Amygdala (tissue), 56 donors: Measurements from ENCODE around the gene NCS1.
A peak's percentile ranks its signal among the peaks of the same experiment; 100 is the strongest.

Experiments used
- DNase-seq, 56 donors: peaks; one replicate each; lab custom pipeline; 2025; lab: John Stamatoyannopoulos, UW

NCS1 gene

GRCh38 chr9:130192382-130192999 is 20.3 kb downstream of the NCS1 start:
- no peak for DNase-seq

- no peak for DNase-seq
Measured at GRCh38 chr9:130193103-130193502, 20.9 kb downstream of the NCS1 start.

DNA sequence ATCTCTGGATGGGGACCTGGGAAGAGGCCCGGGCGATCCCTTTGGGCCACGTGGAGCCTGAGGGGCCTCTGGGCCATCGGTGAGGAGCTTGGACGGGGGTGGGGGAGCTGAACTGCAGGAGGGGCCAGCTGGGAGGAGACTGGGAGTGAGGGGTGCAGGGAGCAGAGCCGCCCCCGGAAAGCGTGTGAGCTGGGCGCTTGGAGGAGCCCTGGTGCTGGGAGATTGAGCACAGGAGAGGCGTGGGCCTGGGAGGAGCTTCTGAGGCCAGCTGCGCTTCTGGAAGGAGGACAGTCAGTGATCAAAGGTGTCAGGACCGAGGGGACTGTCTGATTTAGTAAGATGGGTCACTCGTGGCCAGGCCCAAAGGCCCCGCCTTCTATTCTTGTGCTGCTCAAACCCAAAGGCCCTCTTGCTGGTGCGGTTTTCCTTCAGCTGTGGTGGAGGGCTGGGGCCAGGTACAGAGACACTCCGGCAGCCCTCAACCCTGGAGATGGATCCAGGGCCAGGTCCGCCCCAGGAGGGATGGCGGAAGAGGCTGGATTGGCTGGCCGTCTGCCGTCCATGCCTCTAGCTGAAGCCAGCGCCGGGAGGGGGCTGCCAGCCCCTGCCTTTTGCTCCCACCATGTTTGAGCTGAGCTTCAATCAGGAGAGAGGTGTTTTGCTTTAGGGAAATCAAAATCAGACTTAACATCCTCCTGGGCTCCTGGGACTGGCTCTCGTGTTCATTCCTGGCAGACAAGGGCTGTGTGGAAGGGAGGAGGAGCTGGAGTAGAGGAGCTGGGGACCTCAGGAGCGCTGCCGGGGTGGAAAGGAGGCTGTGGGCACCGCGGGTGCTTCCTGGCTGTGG is 21.6 kb downstream of the NCS1 start:
- peak in 6 of 56 donors; percentile 13 to 49 (median 32) for DNase-seq

DNA sequence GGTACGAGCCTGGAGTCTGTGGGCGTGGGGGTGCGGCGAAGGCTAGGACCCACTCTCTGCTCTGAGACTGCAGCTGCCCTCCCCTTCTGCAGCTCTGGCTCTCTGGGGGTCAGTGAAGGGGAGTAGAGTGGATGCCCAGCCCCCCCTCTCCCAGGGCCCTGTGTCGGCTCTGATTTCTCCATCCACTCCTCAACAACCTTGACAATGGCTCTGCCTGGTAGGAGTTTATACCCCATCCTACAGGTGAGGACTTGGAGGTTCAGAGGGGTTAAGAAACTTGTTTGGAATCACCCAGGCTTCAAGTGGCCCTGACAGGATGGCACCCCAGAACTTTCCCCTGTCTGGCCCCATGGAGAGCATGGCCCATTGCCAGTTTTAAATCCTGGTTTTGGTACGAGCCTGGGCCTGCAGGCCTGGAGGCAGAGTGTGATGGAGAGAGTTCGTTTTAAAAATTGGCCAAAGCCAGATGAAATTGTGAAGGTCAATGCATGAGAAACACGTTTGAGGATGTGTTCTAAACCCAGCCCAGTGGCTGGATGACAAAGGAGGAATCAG is 22.3 kb downstream of the NCS1 start:
- DNase-seq, result no peak

- DNase-seq, result no peak
Measured at GRCh38 chr9:130195638-130196037, 23.4 kb downstream of the NCS1 start.

GRCh38 chr9:130196643-130197042 is 24.4 kb downstream of the NCS1 start:
- DNase-seq, result no peak

GRCh38 chr9:130197386-130197785 is 25.2 kb downstream of the NCS1 start:
- DNase-seq, result no peak

GRCh38 chr9:130197888-130198287 is 25.7 kb downstream of the NCS1 start:
- no peak for DNase-seq

DNA sequence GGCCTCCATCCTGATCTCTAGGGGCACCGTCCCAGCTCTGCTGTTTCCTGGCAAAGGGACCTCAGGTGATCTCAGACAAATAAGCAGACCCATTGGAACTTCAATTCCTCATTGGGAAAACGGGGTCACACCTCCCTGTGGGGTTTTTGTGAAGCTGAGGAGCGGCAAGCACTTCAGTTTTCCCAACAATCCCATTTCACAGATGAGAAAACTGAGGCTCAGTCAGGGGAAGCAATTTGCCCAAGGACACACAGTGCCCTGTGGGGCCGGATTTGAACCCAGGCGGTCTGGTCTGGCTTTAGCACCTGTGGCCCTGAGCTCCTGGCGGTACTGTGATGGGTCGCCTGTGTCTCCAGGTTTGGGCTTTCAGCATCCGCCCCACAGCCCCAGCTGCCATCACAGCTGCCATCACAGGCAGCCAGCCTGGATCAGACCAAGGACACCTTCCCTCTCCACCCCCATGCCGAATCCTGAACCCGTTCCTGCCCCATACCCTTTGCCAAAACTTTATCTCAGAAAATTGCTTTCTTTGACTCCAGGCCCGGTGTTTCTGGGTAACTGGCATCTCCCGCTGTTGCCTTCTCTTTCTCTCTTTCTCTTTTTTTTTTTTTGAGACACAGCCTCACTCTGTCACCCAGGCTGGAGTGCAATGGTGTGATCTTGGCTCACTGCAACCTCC is 26.4 kb downstream of the NCS1 start:
- no peak for DNase-seq

GRCh38 chr9:130199605-130200004 is 27.4 kb downstream of the NCS1 start:
- DNase-seq, result peak in 2 of 56 donors; percentile 19 to 28

DNA sequence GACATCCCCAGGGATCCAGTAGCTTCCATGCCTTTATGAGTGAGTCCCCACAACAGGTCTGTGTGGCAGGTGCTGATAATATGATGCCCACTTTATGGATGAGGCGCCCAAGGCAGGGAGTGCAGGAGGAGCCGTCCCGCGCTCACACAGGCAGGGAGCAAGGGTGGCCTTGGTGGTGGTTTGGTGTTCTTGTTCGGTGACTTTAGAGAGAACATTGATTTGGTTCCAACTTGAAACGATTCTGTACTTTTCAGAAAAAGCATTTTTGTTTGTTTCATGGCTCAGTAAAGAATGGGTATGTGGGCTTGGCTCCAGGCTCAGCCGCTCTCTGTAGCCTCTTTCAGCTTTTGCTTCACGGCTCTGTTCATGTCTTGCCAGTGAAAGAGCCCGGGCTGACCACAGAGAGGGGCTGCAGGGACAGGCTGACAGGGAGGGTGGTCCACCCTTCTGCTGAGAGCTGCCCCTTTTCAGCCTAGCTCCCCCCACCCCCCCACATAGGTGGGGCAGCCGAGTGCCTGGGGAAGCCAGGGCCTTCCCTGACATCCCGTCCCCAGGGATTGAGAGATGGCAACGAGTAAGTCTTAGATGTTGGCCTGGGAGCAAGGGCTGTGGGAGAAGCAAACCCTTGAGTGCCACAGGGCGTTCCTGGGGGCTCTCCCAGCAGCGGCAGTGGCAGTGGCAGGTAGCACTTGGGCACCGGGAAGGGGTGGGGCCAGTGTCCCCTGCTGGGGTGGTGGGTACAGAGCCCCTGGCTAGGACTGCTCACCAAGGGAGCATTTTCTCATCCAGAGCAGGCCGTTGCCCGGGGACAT is 28.0 kb downstream of the NCS1 start:
- DNase-seq, result peak in 29 of 56 donors; percentile 22 to 75 (median 45)

- no peak for DNase-seq
Measured at GRCh38 chr9:130201399-130201873, 29.2 kb downstream of the NCS1 start.

DNA sequence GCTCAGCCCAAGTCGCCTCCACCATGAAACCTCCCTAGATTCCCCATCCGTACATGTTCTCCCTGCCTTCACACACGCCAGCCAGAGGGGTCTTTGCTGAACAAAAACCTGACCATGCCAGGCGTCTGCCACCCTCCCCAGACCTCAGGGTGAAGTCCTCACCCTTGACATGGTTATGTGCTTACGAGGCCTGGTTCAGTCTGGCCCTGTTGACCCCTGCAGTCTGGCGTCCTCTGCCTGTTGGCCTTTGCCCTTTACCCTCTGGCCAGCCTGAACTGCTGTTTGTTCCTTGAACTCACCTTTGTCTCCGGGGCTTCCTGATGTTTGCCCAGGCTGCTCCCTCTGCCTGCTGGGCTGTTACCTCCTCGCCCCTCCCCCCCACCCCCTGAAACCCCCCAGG is 29.8 kb downstream of the NCS1 start:
- no peak for DNase-seq

DNA sequence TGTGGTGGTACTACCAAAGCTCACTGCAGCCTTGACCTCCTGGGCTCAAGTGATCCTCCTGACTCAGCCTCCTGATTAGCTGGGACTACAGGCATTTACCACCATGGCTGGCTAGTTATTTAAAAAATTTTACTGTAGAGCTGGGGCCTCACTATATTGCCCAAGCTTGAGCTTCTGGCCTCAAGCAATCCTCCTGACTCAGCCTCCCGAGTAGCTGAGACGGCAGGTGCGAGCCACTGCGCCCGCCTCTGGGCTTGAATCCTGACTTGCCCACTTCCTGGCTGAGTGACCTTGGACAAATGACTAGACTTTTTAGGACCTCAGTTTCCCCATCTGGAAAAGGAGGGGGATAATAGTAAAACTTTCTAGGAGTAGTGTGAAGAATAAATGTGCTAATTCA is 32.1 kb downstream of the NCS1 start:
- DNase-seq, result no peak

GRCh38 chr9:130204959-130205358 is 32.8 kb downstream of the NCS1 start:
- no peak for DNase-seq

GRCh38 chr9:130205912-130206311 is 33.7 kb downstream of the NCS1 start:
- DNase-seq, result peak in 1 of 56 donors; percentile 13

GRCh38 chr9:130206579-130206978 is 34.4 kb downstream of the NCS1 start:
- DNase-seq, result no peak

DNA sequence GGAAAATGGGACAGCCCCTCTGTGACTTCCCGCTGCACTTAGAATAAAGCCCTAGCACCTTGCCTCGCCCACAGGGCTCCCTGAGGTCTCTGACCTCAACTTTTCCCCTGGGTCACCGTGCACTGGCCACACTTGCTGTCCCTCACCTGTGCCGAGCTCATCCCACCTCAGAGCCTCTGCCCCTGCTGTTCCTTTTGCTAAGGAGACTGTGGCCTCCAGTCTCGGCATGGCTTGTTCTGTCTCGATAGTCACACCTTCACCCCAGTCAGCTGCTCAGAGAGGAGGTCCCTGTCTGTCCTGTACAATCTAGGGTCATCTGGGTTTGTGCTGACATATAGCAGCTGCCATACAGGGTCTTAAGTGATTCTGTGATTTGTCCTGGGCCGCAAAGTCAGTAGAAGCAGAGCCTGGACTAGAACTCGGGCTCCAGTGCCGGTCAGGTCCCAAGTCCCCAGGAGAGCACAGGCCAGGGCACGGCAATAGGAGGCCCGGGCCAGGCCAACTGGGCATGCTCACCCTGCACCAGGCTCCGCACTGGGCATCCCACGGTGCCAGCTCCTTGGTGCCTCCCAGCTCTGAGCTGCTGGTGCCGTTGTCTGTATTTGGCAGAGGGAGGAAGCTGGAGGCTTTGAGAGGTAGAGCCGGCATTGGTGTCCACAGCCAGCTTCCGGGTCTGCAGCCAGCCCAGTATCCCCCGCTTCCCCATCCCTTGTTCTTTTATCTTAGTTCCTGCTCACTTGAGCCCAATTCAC is 35.2 kb downstream of the NCS1 start:
- peak in 13 of 56 donors; percentile 16 to 54 (median 36) for DNase-seq

- DNase-seq, result peak in 2 of 56 donors; percentile 24 to 28
Measured at GRCh38 chr9:130208600-130209347, 36.6 kb downstream of the NCS1 start.
